Left hindlimb (tissue), 1 donor: ENCODE data around the gene PRKAG2.
"Not testable (repeated sequence)": the region's sequence is repeated elsewhere in the genome, so short reads cannot be mapped to it uniquely, and the experiment has no call there.

Experiments used
- DNase-seq: peaks from one replicate; pipeline ENCODE4 v3.0.0-alpha.2; 2018

Gene PRKAG2

DNA sequence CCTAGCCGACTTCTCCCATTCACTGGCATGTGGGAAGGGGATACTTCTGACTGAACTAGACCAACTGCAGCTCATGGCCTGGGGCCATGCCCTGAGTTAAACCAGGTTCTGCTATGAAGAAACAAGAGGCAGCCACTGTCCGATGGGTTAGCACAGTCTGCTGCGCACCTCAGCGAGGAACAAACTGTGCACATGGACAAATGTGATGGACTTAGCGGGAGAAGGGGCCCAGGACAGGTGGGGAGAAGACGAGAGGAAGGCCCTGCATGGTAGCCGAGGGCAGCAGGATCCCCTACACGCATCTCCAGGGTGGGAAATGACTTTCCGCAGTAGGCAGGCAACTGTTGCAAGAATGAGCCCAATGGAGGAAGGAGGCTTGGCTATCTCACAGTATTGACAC lies 115.0 kb downstream of the PRKAG2 start:
- DNase-seq: no peak

- DNase-seq: no peak
Measured at GRCh38 chr7:151761231-151761630, 115.7 kb downstream of the PRKAG2 start.

DNA sequence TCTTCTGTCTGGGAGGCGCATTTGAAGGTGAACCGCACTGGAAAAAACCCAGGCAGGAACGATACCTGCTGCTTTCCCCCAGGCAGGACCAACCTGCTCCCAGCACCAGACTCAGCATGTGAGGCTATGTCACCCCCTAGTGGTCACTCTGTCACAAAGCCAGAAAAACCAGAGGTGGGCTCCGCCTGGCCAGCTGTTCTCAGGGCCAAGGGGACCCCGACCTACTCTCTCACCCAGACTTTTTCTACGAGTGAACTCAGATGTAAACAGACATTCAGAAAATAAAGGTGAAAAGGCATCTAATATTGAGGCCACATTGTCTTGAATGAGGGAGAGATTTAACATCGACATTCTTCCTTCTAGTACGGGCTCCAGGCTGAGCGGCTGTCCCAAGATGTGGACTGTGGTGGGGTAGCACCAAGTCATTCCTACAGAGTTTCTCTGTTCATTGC lies 117.3 kb downstream of the PRKAG2 start:
- peak; percentile 61 for DNase-seq

DNA sequence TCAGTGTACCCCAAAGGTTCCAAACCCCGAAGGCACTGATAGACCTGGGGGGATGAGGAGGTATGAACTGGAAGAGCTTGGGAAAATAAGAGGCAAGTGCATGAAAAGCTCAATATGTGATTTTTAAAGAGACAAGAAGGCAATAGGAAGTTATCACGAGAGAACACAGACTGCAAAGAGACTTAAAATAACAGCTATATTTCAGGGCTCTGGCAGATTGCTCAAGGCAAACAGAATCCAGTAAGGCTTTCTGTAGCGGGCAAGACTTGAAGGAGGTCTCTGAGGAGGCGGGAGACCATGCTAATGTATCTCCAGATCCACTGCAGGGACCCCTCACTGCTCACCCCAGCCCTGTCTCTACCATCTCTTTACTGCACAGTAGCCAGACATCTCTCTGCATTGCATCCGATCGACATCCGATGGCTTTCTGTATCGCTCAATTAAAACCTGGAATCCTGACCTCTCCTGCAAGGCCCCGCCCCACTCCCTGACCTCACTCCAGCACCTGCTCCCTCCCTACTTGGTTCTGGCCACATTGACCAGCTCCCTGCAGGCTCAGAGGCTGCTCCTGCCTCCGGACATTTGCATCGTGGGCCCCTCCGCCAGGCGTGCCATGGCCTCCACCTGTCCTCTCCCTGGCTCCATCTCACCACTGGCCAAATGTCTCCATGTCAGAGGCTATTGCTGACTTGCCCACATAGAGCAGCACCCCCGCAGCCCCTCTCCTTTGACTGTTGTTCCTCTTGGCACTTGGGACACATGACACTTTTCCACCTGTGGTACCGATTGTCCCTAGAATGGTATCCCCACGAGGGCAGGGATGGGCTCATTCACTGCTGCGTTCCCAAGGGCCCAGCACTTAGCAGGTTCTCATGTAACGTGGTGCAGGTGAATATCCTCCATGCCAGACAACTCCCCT lies 118.0 kb downstream of the PRKAG2 start:
- DNase-seq: no peak

DNA sequence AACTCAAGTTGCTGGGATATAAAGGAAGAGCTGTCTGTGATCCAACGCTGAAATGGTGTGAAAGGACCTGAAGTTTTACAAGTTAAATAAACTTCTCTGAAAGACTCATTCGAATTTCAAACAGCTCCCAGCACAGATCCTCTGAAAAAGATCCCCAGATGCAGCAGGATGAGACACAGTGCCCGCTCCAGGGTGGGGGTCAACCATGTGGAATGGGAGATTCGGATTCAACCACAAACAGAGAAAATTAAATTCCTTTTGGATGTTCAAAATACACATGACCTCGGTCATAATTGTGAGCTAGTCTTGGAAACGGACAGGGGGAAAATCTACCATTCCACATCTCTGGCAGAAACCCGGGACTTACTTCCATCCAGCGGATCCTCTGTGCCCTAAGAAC lies 119.6 kb downstream of the PRKAG2 start:
- no peak for DNase-seq

GRCh38 chr7:151756866-151757265 lies 120.0 kb downstream of the PRKAG2 start:
- no peak for DNase-seq

- no peak for DNase-seq
Measured at GRCh38 chr7:151756076-151756731, 120.7 kb downstream of the PRKAG2 start.

- DNase-seq: no peak
Measured at GRCh38 chr7:151755131-151755801, 121.6 kb downstream of the PRKAG2 start.

GRCh38 chr7:151754688-151755130 lies 122.2 kb downstream of the PRKAG2 start:
- DNase-seq: no peak

GRCh38 chr7:151754142-151754590 lies 122.7 kb downstream of the PRKAG2 start:
- peak; percentile 86 for DNase-seq

GRCh38 chr7:151752816-151753595 lies 123.9 kb downstream of the PRKAG2 start:
- DNase-seq: no peak

DNA sequence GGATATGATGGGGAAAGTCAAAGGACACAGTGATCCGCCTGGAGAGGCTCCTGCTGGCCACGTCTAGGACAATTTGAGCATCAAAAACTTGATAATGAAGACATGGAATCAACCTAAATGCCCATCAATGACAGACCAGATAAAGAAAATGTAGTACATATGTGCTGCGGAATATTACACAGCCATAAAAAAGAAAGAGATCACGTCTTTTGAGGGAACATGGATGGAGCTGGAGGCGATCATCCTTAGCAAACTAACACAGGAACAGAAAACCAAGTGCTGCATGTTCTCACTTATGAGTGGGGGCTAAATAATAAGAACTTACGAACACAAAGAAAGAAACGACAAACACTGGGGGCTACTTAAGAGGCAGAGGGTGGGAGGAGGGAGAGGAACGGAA lies 124.9 kb downstream of the PRKAG2 start:
- no peak for DNase-seq

DNA sequence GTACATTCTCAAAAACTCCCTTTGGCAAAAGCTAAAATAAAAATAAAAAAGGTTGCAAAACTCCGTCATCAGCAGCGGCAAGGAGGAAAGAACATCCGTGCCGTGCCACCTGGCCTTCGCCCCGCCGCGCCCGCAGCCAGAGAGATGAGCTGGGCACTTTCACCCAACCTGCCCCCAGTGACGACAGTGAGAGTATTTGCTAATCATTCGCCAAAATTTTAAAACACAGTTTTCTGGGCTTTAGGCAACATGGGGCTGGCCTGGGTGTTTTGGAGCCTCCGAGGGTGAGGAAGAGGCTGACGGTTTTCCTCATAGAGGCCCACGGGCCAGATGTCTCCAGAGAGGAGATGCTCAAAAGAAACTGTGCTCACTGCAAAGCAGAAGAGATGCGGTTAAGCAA lies 128.2 kb downstream of the PRKAG2 start:
- no peak for DNase-seq

- DNase-seq: not testable (repeated sequence)
Measured at GRCh38 chr7:151748021-151748420, 128.9 kb downstream of the PRKAG2 start.

GRCh38 chr7:151745706-151746105 lies 131.2 kb downstream of the PRKAG2 start:
- DNase-seq: no peak

DNA sequence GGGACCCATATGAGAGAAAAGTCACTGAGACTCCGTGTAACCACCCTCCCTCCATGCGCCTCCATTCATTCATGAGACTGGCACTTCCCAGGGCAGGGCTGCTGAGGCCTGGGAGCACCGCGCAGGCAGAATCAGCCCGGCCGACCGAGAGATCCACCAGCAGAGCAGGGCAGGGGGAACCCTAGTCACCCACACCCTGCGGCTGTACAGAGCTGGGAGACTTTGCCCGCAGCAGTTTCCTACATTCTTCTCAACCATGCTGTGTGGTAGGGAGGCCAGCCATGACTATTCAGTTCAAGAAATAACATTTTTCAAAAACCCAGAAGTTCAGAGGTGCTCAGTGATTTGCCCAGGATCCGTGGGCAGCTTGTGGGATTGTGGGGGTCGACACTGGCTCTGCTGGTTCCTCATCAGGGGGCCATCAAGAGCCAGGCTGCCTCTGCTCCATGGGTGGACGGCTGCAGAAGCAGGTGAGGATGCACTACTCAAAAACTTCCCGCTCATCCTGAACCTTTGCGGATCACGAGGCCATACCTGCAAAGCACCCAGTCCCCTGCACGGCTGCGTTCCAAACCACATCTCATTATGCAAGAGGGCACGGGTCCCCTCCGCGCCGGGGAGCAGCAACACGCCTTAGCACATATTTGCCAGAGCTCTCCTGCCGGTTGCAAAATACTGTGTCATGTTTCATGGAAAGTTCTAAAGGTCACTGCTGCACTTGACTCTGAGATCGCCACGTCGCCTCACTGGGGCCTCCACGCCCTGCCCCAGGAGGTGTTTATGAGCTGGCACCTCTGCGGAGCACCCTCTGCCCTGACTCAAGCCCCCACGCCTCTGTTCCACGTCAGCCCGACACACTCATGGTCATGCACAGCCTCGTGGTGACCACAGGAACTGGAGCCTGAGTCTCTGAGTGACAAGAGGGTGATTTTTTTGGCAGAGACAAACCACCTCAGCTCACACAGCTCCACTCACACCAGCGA lies 132.0 kb downstream of the PRKAG2 start:
- no peak for DNase-seq

- no peak for DNase-seq
Measured at GRCh38 chr7:151744051-151744580, 132.8 kb downstream of the PRKAG2 start.

- no peak for DNase-seq
Measured at GRCh38 chr7:151743481-151743983, 133.4 kb downstream of the PRKAG2 start.

DNA sequence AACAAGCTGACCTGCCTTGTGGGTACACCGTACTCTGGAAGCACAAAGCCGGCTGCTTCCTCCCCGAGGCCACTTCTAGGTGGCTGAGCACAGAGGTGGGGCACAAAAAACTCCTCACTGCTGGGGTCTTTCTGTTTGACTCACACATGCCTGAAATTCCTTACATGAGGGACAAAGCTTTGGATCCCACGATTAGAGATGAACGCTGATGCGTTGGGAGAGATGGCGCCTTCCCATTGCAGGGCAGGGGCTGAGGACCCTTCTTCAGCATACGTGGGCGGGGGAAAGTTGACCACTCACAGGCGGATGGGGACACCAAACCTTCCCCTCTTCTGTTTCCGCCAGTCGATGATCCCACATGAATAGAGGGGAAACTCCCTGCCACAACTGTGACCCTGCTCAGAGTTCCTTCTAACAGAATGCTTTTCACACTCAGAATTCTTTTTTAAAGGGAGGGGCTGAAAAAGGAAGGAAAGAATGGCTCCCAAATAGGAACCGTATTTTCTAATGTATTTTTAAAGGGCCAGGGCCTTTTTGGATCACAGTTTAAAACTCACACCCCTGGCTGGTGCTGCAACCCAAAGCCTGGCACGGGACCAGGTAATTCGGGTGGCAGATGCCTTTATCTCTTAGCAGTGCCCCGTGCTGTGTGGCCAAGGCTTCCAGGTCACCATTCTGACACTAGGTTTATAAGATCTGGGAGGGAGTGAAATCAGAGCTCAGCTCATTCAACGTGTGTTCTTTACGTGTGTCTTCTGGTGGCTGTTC lies 134.0 kb downstream of the PRKAG2 start:
- no peak for DNase-seq

GRCh38 chr7:151741585-151741984 lies 135.3 kb downstream of the PRKAG2 start:
- no peak for DNase-seq
